OCI-LY1 (cell line): ENCODE data around the gene NDC1.

ENCODE experiments used
- CTCF ChIP-seq: fragments of 200-600 bp; sonication (generic), shearing (Covaris generic); IDR thresholded peaks from 2 replicates; pipeline ENCODE4 v1.5.1; 2017; ENCODE audit warnings: mild to moderate bottlenecking, antibody characterized with exemption, low read length, moderate library complexity, mixed read lengths
- EZH2 ChIP-seq: fragments of 200-600 bp; sonication (generic), shearing (Covaris generic); IDR thresholded peaks from 2 replicates; pipeline ENCODE4 v1.8.0; 2017; ENCODE audit warnings: borderline replicate concordance, mixed run types, mild to moderate bottlenecking, antibody characterized with exemption, low read length, moderate library complexity, mixed read lengths

DNA sequence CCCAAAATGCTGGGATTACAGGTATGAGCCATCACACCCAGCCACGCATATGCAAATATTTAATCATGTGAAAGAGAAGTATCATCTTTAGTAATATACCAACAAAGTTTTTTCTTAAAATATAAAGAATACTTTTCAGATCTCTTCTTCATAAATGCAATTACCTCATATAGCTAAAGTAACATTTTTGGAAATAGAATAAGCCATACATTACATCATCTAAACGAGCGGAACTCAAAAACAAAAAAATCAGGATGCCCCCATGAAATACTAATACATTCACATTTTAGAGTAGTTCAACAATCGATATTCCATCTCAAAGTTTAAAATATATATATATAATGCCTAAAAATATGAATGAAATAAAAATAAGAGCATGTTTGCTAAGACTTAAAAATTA is 4.7 kb downstream of the NDC1 start:
- TF ChIP-seq CTCF (no peak), EZH2 (no peak)
